MM.1S (cell line): Measurements from ENCODE around the gene CHN1.

Source experiments
- DNase-seq: peaks from one replicate; pipeline ENCODE4 v3.0.0-alpha.2; 2015
- H2AFZ ChIP-seq: fragments of 300-600 bp; sonication (generic); 2 replicates; pipeline ENCODE4 v1.6.0; 2016; ENCODE audit warnings: antibody characterized with exemption, low read length
- H3F3A ChIP-seq: fragments of 300-600 bp; sonication (generic); 2 replicates; pipeline ENCODE4 v1.6.1; 2016; ENCODE audit warnings: mild to moderate bottlenecking, antibody characterized with exemption, low read length, moderate library complexity, mixed read lengths; ENCODE audit not compliant: insufficient read depth
- H3K27ac ChIP-seq: fragments of 300-600 bp; sonication (generic); 2 replicates; pipeline ENCODE4 v1.5.1; 2016; ENCODE audit warnings: mild to moderate bottlenecking, low read length
- H3K27me3 ChIP-seq: fragments of 300-600 bp; sonication (generic); replicated peaks from 2 replicates; pipeline ENCODE4 v1.6.0; 2016; ENCODE audit warnings: low read length; ENCODE audit not compliant: insufficient read depth
- H3K36me3 ChIP-seq: fragments of 300-600 bp; sonication (generic); replicated peaks from 2 replicates; pipeline ENCODE4 v1.6.1; 2016; ENCODE audit warnings: mild to moderate bottlenecking, low read length, mixed read lengths; ENCODE audit not compliant: insufficient read depth
- H3K4me1 ChIP-seq: fragments of 300-600 bp; sonication (generic); 2 replicates; pipeline ENCODE4 v1.6.1; 2016; ENCODE audit warnings: low read length, mixed read lengths
- H3K4me2 ChIP-seq: fragments of 300-600 bp; sonication (generic); 2 replicates; pipeline ENCODE4 v1.6.0; 2016; ENCODE audit warnings: low read depth, low read length
- H3K4me3 ChIP-seq: fragments of 300-600 bp; sonication (generic); 2 replicates; pipeline ENCODE4 v1.5.1; 2016; ENCODE audit warnings: low read length, mixed read lengths
- H3K79me2 ChIP-seq: fragments of 300-600 bp; sonication (generic); 2 replicates; pipeline ENCODE4 v1.6.1; 2016; ENCODE audit warnings: mixed run types, low read length, mixed read lengths
- H3K9ac ChIP-seq: fragments of 300-600 bp; sonication (generic); 2 replicates; pipeline ENCODE4 v1.6.1; 2016; ENCODE audit warnings: low read length, mixed read lengths
- H3K9me2 ChIP-seq: fragments of 300-600 bp; sonication (generic); replicated peaks from 2 replicates; pipeline ENCODE4 v1.6.1; 2016; ENCODE audit warnings: mild to moderate bottlenecking, low read length, mixed read lengths; ENCODE audit not compliant: insufficient read depth
- H3K9me3 ChIP-seq: fragments of 300-600 bp; sonication (generic); replicated peaks from 2 replicates; pipeline ENCODE4 v1.6.1; 2016; ENCODE audit warnings: mild to moderate bottlenecking, low read length, mixed read lengths; ENCODE audit not compliant: insufficient read depth
- H4K20me1 ChIP-seq: fragments of 300-600 bp; sonication (generic); 2 replicates; pipeline ENCODE4 v1.6.1; 2016; ENCODE audit warnings: mild to moderate bottlenecking, low read length, moderate library complexity, mixed read lengths; ENCODE audit not compliant: insufficient read depth
- EZH2 ChIP-seq: fragments of 300-600 bp; sonication (generic); optimal IDR thresholded peaks from 2 replicates; pipeline ENCODE3; 2017; ENCODE audit warnings: low read depth, mild to moderate bottlenecking, antibody characterized with exemption, low read length, mixed read lengths
- EZH2phosphoT487 ChIP-seq: fragments of 300-600 bp; sonication (generic); IDR thresholded peaks from 2 replicates; pipeline ENCODE4 v1.6.1; 2018; ENCODE audit warnings: antibody characterized with exemption, low read length
- TF ChIP-seq, protein P1 (sequence below): fragments of 300-600 bp; sonication (generic); IDR thresholded peaks from 2 replicates; pipeline ENCODE4 v1.5.1; 2016; ENCODE audit warnings: antibody characterized with exemption, low read length, mixed read lengths

Gene CHN1

DNA sequence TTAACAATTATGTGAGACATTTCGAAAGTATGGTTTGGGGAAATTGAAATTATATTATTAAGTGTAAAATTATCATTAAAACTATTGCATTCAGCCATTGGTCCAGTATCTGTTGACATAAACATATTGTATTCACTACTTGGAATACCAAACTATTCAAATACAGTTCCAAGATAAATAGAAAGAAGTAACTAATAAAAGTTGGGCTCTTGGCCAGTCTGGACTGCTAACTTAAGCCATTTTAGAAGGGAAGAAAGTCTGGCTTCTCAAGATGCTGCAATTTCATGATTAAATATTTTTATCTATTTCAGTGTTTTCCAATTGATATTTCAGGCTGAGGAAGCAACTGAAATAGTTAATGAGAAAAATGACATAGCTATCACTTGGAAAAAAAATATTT is 131.1 kb downstream of the CHN1 start:
- Histone ChIP-seq H3K9ac (no peak overlapping the region), H3K27ac (no peak overlapping the region), H3K79me2 (no peaks in the 10 kb centered on the region), H3K9me2 (no peaks in the 10 kb centered on the region), H3K4me3 (no peak overlapping the region), H3K36me3 (no peaks in the 10 kb centered on the region), H4K20me1 (no peaks in the 10 kb centered on the region), H3K4me2 (no peak overlapping the region), H3F3A (no peaks in the 10 kb centered on the region), H3K27me3 (no peaks in the 10 kb centered on the region), H2AFZ (no peak overlapping the region), H3K4me1 (0 out of 2 replicates have a peak, but pooled peaks cover 2% of the 10 kb centered on the region), H3K9me3 (no peaks in the 10 kb centered on the region)
- DNase-seq: no peak
- no peak for TF ChIP-seq EZH2phosphoT487
- TF ChIP-seq, protein P1, sequence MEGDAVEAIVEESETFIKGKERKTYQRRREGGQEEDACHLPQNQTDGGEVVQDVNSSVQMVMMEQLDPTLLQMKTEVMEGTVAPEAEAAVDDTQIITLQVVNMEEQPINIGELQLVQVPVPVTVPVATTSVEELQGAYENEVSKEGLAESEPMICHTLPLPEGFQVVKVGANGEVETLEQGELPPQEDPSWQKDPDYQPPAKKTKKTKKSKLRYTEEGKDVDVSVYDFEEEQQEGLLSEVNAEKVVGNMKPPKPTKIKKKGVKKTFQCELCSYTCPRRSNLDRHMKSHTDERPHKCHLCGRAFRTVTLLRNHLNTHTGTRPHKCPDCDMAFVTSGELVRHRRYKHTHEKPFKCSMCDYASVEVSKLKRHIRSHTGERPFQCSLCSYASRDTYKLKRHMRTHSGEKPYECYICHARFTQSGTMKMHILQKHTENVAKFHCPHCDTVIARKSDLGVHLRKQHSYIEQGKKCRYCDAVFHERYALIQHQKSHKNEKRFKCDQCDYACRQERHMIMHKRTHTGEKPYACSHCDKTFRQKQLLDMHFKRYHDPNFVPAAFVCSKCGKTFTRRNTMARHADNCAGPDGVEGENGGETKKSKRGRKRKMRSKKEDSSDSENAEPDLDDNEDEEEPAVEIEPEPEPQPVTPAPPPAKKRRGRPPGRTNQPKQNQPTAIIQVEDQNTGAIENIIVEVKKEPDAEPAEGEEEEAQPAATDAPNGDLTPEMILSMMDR: no peak
- TF ChIP-seq EZH2: no peak

DNA sequence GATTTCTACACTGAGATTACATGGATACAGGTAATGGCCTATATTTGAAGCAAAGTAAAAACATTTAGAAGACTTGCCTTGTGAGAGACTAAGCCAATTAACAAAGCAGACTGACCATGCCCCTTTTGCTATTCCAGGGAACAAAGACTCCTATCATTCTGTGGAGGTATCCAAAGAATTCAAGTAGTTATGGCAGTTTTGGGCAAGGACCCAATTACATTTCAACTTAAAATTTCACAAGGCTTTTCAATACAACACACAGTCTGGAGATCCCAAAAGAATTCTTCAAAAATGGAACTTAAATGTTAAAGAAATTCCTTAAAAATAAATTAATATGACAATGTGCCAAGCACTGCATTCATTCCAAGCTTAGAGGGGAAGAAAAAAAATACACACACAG is 131.7 kb downstream of the CHN1 start:
- TF ChIP-seq, protein P1: no peak
- no peak for TF ChIP-seq EZH2
- no peak for TF ChIP-seq EZH2phosphoT487
- H3K4me1 ChIP-seq: no peaks in the 10 kb centered on the region

GRCh38 chr2:174870787-174871186 is 134.4 kb downstream of the CHN1 start:
- TF ChIP-seq EZH2phosphoT487: no peak
- no peak for TF ChIP-seq EZH2
- TF ChIP-seq, protein P1: no peak
- Histone ChIP-seq H3K4me3 (no peak overlapping the region), H3K4me1 (no peaks in the 10 kb centered on the region), H3F3A (no peaks in the 10 kb centered on the region), H3K36me3 (no peaks in the 10 kb centered on the region), H3K27ac (no peak overlapping the region), H3K4me2 (no peak overlapping the region), H3K79me2 (no peaks in the 10 kb centered on the region), H4K20me1 (no peaks in the 10 kb centered on the region), H3K27me3 (no peaks in the 10 kb centered on the region), H3K9me3 (no peaks in the 10 kb centered on the region), H3K9me2 (no peaks in the 10 kb centered on the region), H3K9ac (no peak overlapping the region), H2AFZ (no peak overlapping the region)
- DNase-seq: no peak

More for the DNA sequence above, 131.7 kb downstream of the CHN1 start:
- no peak for DNase-seq
- Histone ChIP-seq H2AFZ (no peak overlapping the region), H3K9ac (no peak overlapping the region), H3F3A (no peaks in the 10 kb centered on the region), H3K27me3 (no peaks in the 10 kb centered on the region), H3K9me3 (no peaks in the 10 kb centered on the region), H3K79me2 (no peaks in the 10 kb centered on the region), H3K4me3 (no peak overlapping the region), H3K4me2 (no peak overlapping the region), H4K20me1 (no peaks in the 10 kb centered on the region), H3K9me2 (no peaks in the 10 kb centered on the region), H3K27ac (no peak overlapping the region), H3K36me3 (no peaks in the 10 kb centered on the region)
